HG03378 (cell line): Measurements from ENCODE around the gene SRI.

Experiments
- ATAC-seq: cut with Tn5 transposase; IDR thresholded peaks from one replicate; pipeline ENCODE4 v1.9.1; 2021; ENCODE audit warnings: mild to moderate bottlenecking, moderate library complexity; ENCODE audit not compliant: unreplicated experiment

The SRI gene

DNA sequence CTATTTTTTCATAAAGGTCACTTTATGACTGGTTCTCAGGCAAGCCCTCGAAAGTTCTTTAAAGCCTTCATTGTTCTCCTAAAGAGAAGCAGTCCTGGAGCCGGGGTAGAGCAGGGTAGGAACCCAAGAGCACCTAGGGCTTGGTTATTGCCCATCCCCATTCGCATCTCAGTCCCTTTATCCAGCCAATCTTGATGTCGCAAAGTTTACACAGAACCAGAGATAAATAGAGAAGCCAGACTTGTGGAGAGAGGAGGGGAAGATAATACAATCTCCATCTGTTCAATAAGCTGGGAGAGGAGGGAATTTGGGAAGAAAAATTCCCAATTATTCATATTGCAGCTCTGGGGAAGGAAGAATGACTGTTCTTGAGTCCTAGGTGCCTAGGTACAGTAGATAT is 6.4 kb upstream of the SRI start:
- ATAC-seq: no peak

GRCh38 chr7:88224601-88225275 is 4.9 kb upstream of the SRI start:
- ATAC-seq: no peak

DNA sequence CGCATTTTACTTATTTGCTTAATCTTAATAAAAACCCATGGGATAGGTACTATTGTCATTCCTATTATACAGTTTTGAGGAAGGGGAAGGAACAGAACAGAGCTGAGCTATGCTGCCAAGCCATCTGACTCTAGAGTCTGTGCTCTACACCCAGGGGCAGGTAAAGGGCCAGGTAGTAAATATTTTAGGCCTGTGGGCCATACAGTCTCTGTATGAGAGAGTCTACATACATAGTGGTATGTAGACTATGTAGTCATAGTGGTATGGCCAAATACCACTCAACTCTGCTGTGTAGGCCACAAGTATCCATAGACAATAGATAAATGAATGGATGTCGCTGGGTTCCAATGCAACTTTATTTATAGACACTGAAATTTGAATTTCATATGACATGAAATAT is 3.4 kb upstream of the SRI start:
- no peak for ATAC-seq

DNA sequence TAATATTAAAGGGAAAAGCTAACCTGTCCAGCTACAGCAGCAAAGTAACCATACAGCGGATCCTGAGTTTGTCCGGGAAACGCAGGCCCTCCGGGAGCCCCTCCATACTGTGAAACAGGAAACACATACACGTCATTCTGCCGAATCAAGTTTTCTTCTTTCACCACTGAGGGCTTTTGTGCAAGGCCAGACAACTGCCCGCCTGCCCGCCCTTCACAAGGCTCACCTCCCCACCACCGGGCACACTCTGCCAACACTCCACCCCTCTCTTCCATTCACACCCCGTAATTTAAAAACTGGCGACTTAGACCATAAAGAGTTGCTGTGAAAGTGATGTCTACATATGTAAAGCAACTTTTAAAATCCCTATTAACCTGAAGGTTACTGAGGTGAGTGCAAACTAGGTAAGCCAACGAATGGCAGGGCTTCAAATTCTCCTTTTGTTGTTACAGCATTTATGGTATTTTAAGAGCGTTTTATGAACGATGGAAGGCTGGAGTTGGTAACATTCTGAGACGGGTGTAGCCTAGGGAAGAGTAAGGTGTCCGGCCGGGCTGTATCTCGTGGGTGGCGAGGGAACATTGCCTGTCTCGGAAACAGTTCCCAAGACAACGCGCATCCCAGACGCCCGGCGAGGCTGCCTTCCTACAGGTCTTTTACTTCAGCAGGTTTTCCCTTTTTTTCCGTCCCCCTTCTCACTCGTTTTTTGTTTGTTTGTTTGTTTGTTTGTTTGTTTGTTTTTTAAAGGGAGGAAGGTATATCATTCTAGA is 817 bp downstream of the SRI start:
- ATAC-seq: peak; percentile 28

DNA sequence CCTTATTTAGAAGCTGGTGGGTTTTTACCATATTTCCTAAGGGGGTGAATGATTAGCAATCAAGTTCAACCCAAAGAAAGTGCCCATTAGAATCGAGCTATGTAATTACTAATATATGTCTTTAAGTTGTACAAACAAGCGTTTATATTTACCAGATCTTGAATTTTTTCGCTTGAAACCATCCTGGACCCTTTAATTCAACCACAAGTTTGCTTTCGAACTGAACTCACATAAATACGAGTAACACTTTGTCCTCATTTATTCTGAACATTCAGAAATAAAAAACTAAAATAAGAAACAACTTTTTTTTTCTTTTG is 1.5 kb downstream of the SRI start:
- ATAC-seq: no peak

DNA sequence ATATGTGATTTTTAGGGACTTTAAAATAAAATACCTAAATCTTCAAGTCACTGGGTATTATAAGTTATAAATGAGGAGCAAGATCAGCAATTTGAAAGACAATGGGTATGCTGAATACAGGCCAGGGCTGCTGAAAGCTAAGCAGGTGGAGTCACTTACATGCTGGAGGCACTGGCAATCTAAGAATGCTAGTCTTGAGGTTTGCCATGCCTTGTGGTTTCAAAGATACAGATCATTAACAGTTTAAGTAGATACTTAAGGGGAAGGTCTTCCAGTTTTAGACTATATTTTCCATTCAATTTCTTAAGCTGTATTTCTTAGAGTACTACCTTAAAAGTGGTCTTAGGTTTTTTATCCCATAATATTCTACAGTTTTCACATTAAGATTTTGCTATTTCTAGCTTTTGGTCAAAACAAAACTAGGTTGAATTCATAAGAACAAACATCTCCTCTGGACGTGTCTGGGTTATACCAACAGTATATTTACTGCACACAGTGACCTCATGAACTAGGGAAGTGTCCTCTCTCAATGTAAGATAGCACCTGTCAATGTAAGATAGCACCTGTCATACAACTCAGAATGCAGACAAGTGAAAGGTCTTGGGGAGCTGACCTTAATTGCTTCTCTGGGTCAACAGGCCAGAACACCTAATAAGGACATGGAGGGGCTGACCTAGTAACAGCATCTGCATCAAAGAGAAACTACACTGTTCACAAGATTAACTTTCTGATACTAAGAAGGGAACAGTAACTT is 2.0 kb downstream of the SRI start:
- peak; percentile 88 for ATAC-seq

DNA sequence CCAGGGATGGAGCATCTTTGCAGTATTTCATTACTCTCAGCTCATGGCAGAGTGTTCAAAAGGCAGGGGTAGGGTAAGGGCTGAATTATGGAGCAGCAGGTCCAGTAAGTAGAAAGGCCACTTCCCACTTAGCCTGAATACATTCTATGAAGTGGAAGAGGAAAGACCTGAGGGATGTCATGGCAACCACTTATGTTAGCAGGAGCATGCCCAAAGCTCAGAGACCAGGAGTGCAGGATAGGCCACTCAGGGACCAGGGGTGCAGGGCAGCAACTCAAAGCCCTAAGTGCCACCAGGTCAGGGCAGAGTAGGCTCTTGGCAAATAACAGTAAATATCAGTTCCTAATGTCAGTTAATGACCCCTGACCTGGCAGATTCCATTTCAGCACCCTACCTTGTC is 3.6 kb downstream of the SRI start:
- ATAC-seq: no peak

- no peak for ATAC-seq
These were observed 4.5 kb downstream of the SRI start for GRCh38 chr7:88215295-88215694.

DNA sequence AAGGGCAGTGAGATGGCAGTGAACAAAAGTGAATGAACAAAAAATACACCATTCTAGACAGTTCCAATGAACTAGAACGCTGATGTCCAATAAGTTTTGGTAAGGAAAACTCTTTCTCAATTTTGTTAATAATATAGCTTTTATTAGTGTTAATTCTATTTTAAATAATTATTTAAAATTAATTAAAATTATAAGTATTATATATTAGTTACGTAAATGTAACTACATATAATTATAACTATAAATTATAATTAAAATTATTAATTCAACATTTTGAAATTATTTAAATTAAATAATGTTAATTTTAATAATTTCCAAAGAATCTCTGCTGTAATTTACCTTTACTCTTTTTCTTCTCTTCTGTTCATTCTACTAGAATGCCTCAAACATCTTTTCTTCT is 5.4 kb downstream of the SRI start:
- no peak for ATAC-seq

DNA sequence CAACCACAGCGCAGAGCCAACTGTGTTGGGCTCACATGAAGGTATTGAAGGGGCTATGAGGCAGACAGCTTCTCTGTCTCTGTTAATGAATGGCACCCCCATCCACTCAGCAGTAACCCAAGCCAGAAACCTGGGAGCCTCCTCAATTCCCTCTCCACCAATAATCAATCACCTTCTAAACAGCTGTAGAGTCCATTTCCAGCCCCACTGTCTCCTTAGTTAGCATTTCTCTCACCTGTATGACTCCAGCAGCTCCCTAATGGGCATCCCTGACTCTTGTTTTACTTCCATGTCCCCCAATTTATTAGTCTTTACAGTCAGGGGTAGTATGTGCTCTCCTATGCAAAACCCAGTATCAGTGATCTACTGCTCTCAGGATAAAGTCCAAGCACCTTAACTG is 6.9 kb downstream of the SRI start:
- ATAC-seq: no peak

DNA sequence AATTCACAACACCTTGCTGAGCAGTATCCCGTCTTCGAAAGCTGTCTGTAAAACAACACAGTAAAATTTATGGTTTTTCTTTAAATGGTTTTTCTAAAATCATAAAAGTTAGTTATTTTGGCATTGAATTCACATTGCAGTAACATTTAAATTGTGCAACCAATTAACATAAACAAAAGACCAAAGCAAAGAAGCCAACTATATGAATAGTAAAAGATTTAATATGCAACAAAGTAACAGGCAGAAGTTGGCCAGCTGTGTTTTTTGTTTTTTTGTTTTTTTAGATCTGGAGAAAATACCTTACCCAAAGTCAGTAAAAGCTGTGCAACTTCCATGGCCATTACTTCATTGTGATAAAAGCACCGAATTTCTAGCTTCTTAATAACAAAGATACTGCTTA is 11.3 kb downstream of the SRI start:
- no peak for ATAC-seq

DNA sequence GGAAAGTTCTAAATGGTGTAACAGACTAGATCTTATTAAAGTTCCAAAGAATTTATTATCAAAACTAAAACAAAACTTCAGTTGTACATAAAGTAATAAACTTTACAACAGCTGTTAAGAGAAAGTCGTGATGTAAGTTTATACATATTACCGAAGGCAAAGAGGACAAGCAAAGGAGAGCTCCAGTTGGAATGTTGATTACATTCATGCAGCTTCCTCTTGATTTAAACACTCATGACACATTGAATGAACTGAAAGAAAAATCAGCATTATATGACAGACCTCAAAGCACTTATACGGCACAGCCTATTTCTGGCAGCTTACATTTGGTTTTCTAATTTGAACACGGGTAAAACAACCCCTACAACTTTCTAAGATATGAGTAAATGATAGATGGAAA is 13.6 kb downstream of the SRI start:
- no peak for ATAC-seq

DNA sequence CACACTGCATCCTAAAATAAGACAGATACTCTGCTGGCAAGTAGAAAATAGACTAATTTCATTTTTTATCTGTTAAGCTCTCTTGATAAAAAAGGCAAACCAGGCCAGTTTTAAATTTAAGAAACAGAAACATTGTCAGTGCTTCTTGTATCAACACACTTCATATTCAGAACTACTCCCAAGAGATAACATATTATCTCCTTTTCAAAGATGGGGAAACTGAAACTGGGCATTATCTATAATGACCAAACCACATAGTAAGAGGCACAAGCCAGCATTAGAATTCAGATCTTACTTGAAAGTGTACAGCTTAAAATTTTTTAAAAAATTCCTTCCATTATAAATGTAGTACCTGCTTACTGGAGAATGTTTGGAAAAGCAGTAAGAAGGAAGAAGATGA is 14.7 kb downstream of the SRI start:
- no peak for ATAC-seq

GRCh38 chr7:88204525-88205110 is 15.2 kb downstream of the SRI start:
- ATAC-seq: no peak

DNA sequence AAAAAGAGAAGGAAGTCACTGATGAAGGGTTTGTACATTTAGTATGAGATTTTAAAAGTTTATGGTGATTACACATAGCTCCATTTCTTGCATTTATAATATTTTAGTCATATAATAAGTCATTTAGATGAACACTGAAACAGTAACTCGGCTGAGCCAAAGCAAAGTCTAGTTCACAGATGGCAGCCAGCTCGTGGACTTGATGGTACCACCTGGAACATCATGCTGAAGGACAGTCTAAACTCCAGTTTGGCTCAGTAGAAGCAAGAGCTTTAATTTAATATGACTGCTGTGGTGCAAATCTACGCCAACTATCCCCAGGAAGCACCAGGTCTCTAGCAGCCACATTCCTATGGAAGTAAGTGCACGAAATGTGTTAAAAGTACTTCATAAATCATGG is 16.4 kb downstream of the SRI start:
- ATAC-seq: no peak

- no peak for ATAC-seq
These were observed 17.0 kb downstream of the SRI start for GRCh38 chr7:88202799-88203198.

- ATAC-seq: no peak
These were observed 17.6 kb downstream of the SRI start for GRCh38 chr7:88202278-88202677.

GRCh38 chr7:88201305-88201704 is 18.5 kb downstream of the SRI start:
- no peak for ATAC-seq

DNA sequence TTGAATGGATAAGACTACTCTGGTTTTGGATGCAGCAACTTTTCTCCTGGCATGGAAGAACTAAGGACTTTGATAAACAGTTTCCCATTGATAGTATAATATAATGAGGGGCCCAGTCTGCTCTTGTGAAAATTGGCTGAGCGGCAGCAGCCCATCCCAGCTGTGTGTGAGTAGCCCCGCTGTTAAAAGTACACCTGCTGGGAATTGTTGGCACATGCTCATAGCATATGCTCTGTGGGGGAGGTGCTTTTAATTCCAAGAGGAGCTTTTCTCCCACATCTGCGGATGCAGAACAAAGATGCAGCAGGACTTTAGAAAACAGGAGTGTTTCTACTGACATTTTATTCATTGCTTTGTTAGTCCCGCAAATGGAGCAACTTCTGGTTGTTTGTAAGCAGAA is 19.0 kb downstream of the SRI start:
- no peak for ATAC-seq

DNA sequence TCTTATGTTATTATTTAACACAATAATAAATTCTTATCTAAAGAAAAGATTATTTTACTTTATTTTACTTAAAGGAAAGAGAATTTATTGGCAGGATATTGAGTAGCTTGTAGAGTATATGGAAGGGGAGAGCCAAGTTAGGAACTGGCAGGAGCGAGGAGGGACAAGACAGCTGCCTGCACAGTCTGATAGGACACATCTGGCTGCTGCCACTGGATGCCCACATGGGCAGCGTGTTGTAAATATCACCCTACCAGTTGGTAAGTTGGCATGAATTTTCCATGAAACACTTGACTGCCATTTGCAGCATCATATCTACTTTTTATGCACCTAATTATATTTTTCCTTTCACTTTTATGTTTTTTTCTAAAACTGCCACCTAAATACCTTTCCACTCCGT is 19.6 kb downstream of the SRI start:
- no peak for ATAC-seq

DNA sequence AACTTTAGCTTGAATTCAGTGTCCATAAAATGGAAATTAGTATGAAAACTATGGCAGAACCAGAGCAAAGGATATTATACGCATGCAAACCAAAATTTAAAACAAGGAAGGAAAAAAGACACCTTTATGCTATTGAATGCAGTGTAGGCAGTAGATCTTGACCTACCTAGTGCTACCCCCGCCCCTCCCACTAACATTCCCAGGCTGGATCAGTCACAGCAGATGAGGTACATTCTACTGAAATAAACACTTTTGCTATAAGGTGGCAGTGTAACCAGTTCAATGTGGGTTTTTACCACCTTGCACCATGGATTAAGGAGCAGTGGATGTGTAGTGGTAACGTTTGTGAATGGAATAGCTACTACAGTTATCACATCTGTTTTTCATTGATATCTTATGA is 27.9 kb downstream of the SRI start:
- ATAC-seq: no peak

GRCh38 chr7:88185650-88186049 is 34.2 kb downstream of the SRI start:
- no peak for ATAC-seq
